ENCODE measurements around the gene IQSEC1. TPM values are rescaled to one million over a fixed set of nuclear protein-coding genes. Genes with fewer than 3 reads are reported as not detected.

IQSEC1 gene
- total RNA-seq, 1 experiment from 2014 or later = 28.1 TPM

DNA sequence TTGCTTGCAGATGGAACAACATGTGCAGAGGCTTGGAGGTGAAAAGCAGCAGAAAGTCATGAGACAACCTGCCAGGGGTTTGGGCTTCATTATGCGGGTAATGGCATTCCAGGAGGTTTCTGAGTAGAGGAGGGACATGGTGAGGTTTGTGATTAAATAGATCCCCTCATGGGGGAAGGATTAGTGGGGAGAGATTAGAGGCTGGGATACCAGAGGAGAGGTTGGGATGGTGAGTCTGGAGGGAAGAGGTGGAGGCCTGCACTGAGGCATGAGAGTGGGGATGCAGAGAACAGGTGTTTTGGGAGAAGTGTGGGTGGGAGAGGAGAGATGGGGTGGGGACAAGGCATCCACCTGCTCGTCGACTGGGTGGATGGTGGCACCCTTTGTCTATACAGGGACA, 6.8 kb upstream of the IQSEC1 start:
- no peaks in the 10 kb centered on the region for H3K9me2 ChIP-seq (ENCODE audit: insufficient read depth)
- H3K9ac ChIP-seq (ENCODE audit: low read length) = no peak overlapping the region
- no peak overlapping the region for H3K27ac ChIP-seq (ENCODE audit: low read depth, low read length)
- no TSS peak for BruUV-seq (replicated peaks)
- H3K4me2 ChIP-seq (ENCODE audit: low read length) = no peak overlapping the region
- ATAC-seq (no peak), DNase-seq (ENCODE audit: low read depth, low spot score) (no peak)
- H3K36me3 ChIP-seq (ENCODE audit: control insufficient read depth in 1 of 2, insufficient read depth in 2 of 2, low read length in 2 of 2) = no peaks in the 10 kb centered on the region
- no peak overlapping the region for H2AFZ ChIP-seq (ENCODE audit: low read depth, low read length, poor library complexity, severe bottlenecking)
- H4K20me1 ChIP-seq (ENCODE audit: insufficient read depth) = no peaks in the 10 kb centered on the region
- no peaks in the 10 kb centered on the region for H3K79me2 ChIP-seq (ENCODE audit: insufficient read depth, low read length)
- intact Hi-C loops (cut with micrococcal nuclease) = no loop called here
- no peak overlapping the region for H3K4me3 ChIP-seq (replicated peaks in 1 of 2; ENCODE audit: low read depth in 1 of 2, low read length in 2 of 2)
- H3K27me3 ChIP-seq (ENCODE audit: insufficient read depth, low read length) = peaks cover 26% of the 10 kb centered on the region
- RAD21 ChIA-PET (ENCODE audit: low non-redundant PET in 1 of 2, low total read pairs in 2 of 2, uncharacterized antibody in 2 of 2, unreplicated experiment in 2 of 2) = no interaction called here
- CTCF ChIA-PET = no interaction called here
- no peaks in the 10 kb centered on the region for H3K9me3 ChIP-seq (ENCODE audit: control insufficient read depth in 1 of 2, insufficient read depth in 1 of 2, low read depth in 1 of 2, low read length in 2 of 2)
- TF ChIP-seq, protein P1, sequence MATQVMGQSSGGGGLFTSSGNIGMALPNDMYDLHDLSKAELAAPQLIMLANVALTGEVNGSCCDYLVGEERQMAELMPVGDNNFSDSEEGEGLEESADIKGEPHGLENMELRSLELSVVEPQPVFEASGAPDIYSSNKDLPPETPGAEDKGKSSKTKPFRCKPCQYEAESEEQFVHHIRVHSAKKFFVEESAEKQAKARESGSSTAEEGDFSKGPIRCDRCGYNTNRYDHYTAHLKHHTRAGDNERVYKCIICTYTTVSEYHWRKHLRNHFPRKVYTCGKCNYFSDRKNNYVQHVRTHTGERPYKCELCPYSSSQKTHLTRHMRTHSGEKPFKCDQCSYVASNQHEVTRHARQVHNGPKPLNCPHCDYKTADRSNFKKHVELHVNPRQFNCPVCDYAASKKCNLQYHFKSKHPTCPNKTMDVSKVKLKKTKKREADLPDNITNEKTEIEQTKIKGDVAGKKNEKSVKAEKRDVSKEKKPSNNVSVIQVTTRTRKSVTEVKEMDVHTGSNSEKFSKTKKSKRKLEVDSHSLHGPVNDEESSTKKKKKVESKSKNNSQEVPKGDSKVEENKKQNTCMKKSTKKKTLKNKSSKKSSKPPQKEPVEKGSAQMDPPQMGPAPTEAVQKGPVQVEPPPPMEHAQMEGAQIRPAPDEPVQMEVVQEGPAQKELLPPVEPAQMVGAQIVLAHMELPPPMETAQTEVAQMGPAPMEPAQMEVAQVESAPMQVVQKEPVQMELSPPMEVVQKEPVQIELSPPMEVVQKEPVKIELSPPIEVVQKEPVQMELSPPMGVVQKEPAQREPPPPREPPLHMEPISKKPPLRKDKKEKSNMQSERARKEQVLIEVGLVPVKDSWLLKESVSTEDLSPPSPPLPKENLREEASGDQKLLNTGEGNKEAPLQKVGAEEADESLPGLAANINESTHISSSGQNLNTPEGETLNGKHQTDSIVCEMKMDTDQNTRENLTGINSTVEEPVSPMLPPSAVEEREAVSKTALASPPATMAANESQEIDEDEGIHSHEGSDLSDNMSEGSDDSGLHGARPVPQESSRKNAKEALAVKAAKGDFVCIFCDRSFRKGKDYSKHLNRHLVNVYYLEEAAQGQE (IDR thresholded peaks at IDR 0.05; ENCODE audit: low read depth) = no peak
- TF ChIP-seq SRF (IDR thresholded peaks at IDR 0.05; ENCODE audit: low read depth) = no peak
- TF ChIP-seq ZNF274 (IDR thresholded peaks at IDR 0.05; ENCODE audit: low read depth, low read length) = no peak
- no peak for TF ChIP-seq SP1 (IDR thresholded peaks at IDR 0.05; ENCODE audit: low read depth)
- TF ChIP-seq JUND (IDR thresholded peaks at IDR 0.05) = no peak
- TF ChIP-seq FOSL1 (IDR thresholded peaks at IDR 0.05; ENCODE audit: low read depth) = no peak
- TF ChIP-seq ZFX (IDR thresholded peaks at IDR 0.05) = no peak
- TF ChIP-seq SIN3A (IDR thresholded peaks at IDR 0.05; ENCODE audit: low read depth) = no peak
- no peak for TF ChIP-seq YY1 (IDR thresholded peaks at IDR 0.05; ENCODE audit: extremely low read depth, insufficient replicate concordance, low read depth, low read length)
- TF ChIP-seq POLR2A (IDR thresholded peaks at IDR 0.05; ENCODE audit: borderline replicate concordance, extremely low read depth, insufficient read depth, insufficient read length) = no peak
- TF ChIP-seq EGR1 (IDR thresholded peaks at IDR 0.05; ENCODE audit: low read depth) = no peak
- TF ChIP-seq, protein P2, sequence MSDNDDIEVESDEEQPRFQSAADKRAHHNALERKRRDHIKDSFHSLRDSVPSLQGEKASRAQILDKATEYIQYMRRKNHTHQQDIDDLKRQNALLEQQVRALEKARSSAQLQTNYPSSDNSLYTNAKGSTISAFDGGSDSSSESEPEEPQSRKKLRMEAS (IDR thresholded peaks at IDR 0.05) = no peak
- TF ChIP-seq, protein P3, sequence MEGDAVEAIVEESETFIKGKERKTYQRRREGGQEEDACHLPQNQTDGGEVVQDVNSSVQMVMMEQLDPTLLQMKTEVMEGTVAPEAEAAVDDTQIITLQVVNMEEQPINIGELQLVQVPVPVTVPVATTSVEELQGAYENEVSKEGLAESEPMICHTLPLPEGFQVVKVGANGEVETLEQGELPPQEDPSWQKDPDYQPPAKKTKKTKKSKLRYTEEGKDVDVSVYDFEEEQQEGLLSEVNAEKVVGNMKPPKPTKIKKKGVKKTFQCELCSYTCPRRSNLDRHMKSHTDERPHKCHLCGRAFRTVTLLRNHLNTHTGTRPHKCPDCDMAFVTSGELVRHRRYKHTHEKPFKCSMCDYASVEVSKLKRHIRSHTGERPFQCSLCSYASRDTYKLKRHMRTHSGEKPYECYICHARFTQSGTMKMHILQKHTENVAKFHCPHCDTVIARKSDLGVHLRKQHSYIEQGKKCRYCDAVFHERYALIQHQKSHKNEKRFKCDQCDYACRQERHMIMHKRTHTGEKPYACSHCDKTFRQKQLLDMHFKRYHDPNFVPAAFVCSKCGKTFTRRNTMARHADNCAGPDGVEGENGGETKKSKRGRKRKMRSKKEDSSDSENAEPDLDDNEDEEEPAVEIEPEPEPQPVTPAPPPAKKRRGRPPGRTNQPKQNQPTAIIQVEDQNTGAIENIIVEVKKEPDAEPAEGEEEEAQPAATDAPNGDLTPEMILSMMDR (IDR thresholded peaks at IDR 0.05 in 2 of 3, conservative IDR thresholded peaks at IDR 0.05 in 1 of 3; ENCODE audit: borderline replicate concordance in 1 of 3, insufficient read depth in 1 of 3, low read depth in 2 of 3, low read length in 2 of 3) = no peak
- TF ChIP-seq EZH2phosphoT487 (IDR thresholded peaks at IDR 0.05; ENCODE audit: borderline replicate concordance) = no peak
- TF ChIP-seq TCF7L2 (IDR thresholded peaks at IDR 0.05; ENCODE audit: borderline replicate concordance, extremely low read depth, insufficient read depth, insufficient read length) = no peak
- no peak for TF ChIP-seq ELF1 (IDR thresholded peaks at IDR 0.05; ENCODE audit: borderline replicate concordance, low read depth)
- TF ChIP-seq, protein P4, sequence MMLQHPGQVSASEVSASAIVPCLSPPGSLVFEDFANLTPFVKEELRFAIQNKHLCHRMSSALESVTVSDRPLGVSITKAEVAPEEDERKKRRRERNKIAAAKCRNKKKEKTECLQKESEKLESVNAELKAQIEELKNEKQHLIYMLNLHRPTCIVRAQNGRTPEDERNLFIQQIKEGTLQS (IDR thresholded peaks at IDR 0.05) = no peak
- no peak for TF ChIP-seq CBX3 (IDR thresholded peaks at IDR 0.05; ENCODE audit: low read depth)
- POLR2A ChIA-PET = no interaction called here
- H3K4me1 ChIP-seq (ENCODE audit: control insufficient read depth in 1 of 2, insufficient read depth in 2 of 2, low read length in 2 of 2) = no peaks in the 10 kb centered on the region
